ENCODE data around the gene SAMD4A.

Gene SAMD4A

GRCh38 chr14:54767450-54767849 lies 200.5 kb downstream of the SAMD4A start:
- DNase-seq: no peak

GRCh38 chr14:54768501-54769129 lies 201.7 kb downstream of the SAMD4A start:
- DNase-seq: no peak

- peak; percentile 89 for DNase-seq
These were observed 203.3 kb downstream of the SAMD4A start for GRCh38 chr14:54769951-54770863.

DNA sequence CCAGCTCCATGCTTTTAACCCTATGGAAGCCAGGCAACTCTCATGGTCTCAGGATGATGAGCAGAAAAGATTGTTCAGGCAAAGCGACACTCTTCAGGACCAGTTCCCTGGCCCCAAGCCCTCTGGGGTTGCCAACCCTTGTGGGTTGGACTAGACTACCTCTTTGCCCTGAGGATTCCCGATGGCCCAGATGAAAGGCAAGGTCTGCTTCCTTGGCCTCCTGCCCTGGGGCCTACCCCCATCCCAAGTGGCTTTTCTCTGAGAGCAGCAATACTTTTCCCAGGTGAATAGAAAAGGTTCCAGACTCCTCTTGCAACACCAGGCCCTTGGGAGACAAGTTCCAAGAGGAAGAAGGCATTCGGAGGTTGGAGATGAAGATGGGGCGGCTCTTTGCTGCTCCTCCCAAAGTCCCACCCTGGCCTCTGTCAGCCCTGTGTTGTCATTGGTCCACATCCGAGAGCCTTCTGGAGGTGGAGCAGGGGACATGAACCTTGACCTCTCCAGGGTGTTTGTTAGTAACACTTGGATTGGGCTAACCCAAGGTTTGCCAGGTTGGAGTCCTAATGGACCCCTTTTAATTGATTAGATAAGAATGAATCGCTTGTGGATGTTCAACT lies 204.6 kb downstream of the SAMD4A start:
- DNase-seq: no peak

- DNase-seq: no peak
These were observed 205.5 kb downstream of the SAMD4A start for GRCh38 chr14:54772451-54772881.

GRCh38 chr14:54773171-54774006 lies 206.5 kb downstream of the SAMD4A start:
- DNase-seq: peak; percentile 84

- DNase-seq: no peak
These were observed 207.9 kb downstream of the SAMD4A start for GRCh38 chr14:54774824-54775223.

- DNase-seq: no peak
These were observed 208.7 kb downstream of the SAMD4A start for GRCh38 chr14:54775486-54776140.

- DNase-seq: peak; percentile 40
These were observed 209.6 kb downstream of the SAMD4A start for GRCh38 chr14:54776361-54777001.

- no peak for DNase-seq
These were observed 210.5 kb downstream of the SAMD4A start for GRCh38 chr14:54777395-54777794.

- DNase-seq: no peak
These were observed 211.9 kb downstream of the SAMD4A start for GRCh38 chr14:54778618-54779345.

- DNase-seq: no peak
These were observed 214.2 kb downstream of the SAMD4A start for GRCh38 chr14:54781080-54781479.

DNA sequence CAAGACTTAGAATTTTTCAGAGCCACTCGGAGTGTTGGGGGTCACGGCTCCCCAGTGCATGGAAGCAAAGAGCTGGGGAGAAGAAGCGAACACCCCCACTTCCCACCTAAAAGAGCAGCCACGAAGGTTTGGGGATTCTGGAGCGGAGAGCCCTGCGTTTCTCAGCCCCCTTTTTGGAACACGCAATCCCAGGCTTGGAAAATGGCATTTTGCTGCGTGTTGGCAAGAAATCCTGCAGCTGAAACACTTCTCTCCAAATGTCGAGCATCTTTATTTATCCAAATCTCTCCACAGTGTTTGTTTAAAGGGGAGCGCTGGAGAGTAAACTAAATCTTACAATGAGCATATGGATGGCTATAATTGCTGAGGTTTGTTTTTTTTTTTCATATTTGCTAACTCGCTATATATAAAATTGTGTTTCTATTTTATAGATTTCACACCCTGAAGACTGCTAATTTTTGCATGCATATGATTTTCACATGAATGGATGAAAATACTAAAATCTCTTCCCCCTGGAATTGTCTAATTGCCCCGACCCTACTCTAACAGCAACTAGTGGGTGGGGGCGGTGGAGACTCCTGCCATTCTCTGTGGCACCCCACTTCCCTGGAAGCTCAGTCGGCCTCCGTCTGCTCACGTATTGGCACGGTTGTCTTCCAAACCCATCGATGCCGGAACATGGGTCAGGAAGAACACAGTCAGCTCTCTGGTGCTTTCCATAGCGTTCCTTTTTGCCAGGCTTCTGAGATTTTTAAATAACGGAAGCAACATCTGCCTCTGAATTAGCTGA lies 215.2 kb downstream of the SAMD4A start:
- DNase-seq: no peak

DNA sequence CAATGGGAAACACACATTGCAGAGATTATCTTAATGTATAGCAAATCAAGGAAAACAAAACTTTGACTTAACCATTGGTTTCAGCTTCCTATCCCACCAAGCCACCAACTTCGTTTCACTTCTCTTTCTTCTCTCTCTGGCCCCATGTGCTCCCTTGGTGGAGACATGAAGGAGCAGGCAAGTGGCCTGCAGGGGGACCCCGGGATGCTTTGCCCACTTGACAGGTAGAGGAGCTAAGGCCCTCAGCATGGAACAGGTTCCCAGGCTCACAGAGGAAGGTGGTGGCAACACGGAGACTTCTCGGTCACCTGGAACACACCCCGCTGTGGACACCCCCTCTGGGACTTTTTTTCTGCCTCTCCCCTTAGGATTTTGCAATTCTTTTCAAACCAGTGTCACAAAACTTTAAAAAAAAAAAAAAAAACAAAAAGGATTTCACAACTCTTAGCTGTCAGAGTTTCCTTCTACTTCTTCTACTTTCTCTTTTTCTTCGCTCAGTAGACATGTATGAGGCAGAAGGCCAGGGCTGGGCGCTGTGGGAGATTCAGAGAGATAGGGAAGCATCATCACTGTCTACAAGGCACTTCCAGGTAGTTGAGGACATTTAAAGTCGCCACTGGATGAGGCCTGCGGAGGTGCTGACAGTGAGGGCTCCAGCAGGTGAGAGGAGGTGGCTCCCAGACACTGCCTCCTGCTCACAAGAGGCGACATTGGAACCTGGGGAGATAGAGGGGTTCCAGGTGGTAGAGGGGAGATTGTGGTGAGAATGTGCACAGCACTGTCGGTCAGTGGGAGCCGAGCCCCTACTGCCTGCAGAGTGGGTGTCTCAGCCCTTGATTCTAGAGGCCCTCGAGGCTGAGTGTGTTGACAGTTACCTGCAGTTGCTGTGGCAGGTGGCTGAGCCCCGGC lies 216.1 kb downstream of the SAMD4A start:
- DNase-seq: no peak

GRCh38 chr14:54783660-54784015 lies 216.7 kb downstream of the SAMD4A start:
- no peak for DNase-seq

- no peak for DNase-seq
These were observed 217.1 kb downstream of the SAMD4A start for GRCh38 chr14:54784060-54784459.

DNA sequence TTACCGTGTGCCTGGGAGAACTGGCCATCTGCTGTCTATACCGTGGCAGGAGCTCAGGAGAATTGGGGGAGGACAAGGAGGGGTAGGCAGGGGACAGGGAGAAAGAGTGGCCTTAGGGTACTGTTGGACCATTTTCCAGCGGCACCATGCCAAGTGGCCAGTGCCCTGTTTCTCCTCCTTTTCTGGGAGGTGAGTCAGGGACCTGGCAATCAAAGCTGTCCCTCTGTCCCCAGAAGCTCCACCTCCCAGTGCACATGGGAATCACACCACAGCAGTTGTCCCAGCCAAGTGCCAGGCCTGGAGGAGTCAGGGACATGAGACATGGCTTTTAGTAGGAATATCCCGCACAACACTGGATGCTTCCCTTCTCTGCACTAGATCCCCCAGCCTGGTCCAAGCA lies 217.7 kb downstream of the SAMD4A start:
- no peak for DNase-seq

DNA sequence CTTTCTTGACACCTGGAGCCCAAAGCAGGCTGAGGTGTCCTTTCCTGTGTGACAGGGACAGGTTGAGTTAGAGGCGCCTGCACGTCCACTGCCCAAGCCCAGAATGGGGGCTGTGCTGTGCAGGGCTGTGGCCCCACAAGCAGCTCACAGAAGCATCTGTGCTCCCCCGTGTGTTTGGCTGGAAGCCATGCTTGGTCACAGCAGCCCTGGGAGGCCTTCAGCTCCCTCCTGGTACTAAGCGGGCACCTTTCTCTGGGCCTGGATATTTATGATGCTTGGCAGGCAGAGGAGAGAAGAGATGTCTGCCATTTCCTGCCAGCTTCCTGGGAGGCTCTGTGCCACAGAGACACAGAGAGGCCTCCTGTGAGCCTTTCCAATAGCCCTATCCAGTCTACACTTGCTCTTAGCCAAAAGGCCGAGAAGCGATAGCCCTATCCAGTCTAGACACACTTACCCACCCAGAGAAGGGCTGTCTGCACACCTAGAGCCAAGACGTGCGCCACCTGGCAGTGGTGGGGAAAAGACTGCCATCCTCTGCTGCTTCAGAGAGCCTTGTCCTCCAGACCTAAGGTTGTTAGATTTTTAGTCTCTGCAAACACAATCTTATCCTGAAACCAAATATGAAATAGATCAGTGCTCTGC lies 218.3 kb downstream of the SAMD4A start:
- no peak for DNase-seq

All from NCI-H1105 treated with DMSO at 0.1 percent for 48 hours (cell line).